ENCODE results near the gene CAMK2A.

The CAMK2A gene

DNA sequence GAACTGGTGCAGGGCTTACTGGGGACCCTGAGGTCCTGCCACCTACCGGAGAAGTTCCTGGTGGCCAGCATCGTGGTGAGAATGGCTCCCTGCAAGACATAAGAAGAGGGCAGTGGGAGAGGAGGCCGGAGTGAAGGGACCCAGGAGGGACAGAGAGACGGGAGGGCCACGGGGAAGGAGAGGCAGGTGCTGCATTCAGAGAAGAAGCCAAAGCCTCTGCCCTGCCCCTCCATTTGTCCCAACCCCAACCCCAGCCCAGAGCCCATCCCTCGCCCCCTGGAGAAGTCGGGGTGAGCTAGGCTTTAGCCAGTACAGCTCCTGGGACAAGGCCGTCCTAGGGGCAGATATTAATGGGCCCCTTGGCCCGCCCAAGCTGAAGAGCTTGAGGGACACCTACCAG, 41.8 kb downstream of the CAMK2A start:
- Histone ChIP-seq H3K36me3 (ENCODE audit: insufficient read depth) (no peaks in the 10 kb centered on the region), H3K27ac (no peak overlapping the region)

DNA sequence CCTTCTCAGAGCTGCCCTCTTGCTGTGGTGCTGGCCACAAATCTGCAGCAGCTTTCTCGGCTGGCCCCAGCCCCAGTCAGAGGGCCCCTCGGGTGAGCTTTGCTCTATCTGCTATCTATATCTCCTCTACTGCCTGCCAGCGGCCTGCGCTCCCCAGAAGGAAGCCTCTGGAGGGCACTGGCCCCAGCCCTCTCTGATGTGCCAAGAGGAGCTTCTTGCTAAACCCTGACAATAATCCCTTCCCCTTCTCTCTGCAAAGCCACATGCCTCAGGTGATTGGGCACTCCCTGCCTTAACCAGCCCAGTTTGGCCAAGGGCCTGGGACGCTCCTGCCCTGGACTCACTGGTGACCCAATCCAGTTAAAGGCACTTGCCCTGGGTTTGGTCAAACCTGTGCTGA, 42.7 kb downstream of the CAMK2A start:
- H2AFZ ChIP-seq (ENCODE audit: low read depth), result no peak overlapping the region
- H3K9ac ChIP-seq, result no peak overlapping the region
- H3K4me3 ChIP-seq (IDR thresholded peaks at IDR 0.05; ENCODE audit: insufficient read depth, low read depth, low read length), result no peak overlapping the region
- no peaks in the 10 kb centered on the region for H3K79me2 ChIP-seq (ENCODE audit: insufficient read depth, low read depth)
- H4K20me1 ChIP-seq (ENCODE audit: insufficient read depth), result no peaks in the 10 kb centered on the region
- H3K36me3 ChIP-seq (ENCODE audit: insufficient read depth), result no peaks in the 10 kb centered on the region
- TF ChIP-seq, protein P1, sequence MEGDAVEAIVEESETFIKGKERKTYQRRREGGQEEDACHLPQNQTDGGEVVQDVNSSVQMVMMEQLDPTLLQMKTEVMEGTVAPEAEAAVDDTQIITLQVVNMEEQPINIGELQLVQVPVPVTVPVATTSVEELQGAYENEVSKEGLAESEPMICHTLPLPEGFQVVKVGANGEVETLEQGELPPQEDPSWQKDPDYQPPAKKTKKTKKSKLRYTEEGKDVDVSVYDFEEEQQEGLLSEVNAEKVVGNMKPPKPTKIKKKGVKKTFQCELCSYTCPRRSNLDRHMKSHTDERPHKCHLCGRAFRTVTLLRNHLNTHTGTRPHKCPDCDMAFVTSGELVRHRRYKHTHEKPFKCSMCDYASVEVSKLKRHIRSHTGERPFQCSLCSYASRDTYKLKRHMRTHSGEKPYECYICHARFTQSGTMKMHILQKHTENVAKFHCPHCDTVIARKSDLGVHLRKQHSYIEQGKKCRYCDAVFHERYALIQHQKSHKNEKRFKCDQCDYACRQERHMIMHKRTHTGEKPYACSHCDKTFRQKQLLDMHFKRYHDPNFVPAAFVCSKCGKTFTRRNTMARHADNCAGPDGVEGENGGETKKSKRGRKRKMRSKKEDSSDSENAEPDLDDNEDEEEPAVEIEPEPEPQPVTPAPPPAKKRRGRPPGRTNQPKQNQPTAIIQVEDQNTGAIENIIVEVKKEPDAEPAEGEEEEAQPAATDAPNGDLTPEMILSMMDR (conservative IDR thresholded peaks at IDR 0.05; ENCODE audit: low read depth, low read length), result no peak
- no peaks in the 10 kb centered on the region for H3K27me3 ChIP-seq (ENCODE audit: insufficient read depth, low read depth)
- H3K4me2 ChIP-seq, result no peak overlapping the region
- H3K27ac ChIP-seq, result no peak overlapping the region
- no peaks in the 10 kb centered on the region for H3K4me1 ChIP-seq (ENCODE audit: low read depth, poor library complexity, severe bottlenecking)

More for the DNA sequence above, 41.8 kb downstream of the CAMK2A start:
- TF ChIP-seq, protein P1 (conservative IDR thresholded peaks at IDR 0.05; ENCODE audit: low read depth, low read length), result no peak
- H4K20me1 ChIP-seq (ENCODE audit: insufficient read depth), result no peaks in the 10 kb centered on the region
- H3K4me2 ChIP-seq, result no peak overlapping the region
- no peak overlapping the region for H3K9ac ChIP-seq
- no peak overlapping the region for H2AFZ ChIP-seq (ENCODE audit: low read depth)
- no peaks in the 10 kb centered on the region for H3K79me2 ChIP-seq (ENCODE audit: insufficient read depth, low read depth)
- H3K4me1 ChIP-seq (ENCODE audit: low read depth, poor library complexity, severe bottlenecking), result no peaks in the 10 kb centered on the region
- no peak overlapping the region for H3K4me3 ChIP-seq (IDR thresholded peaks at IDR 0.05; ENCODE audit: insufficient read depth, low read depth, low read length)
- no peaks in the 10 kb centered on the region for H3K27me3 ChIP-seq (ENCODE audit: insufficient read depth, low read depth)

DNA sequence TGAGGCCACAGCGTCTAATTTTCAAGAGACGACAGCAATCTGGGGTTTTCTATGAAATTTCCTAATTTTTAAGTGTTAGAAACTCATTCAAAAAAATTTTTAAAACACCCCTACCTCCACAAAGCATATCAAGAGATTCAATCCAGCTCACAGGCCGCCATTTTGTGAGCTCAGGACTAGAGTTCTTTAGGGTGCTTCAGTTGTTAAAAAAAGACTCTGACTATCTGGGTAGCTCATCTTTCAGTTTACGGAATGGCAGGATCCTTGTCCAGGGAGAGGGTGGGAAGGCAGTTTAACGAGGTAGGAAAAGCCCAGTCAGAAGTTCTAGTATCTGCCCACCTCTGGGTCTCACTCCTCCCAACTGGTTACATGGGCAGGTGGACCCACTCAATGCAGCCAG, 43.1 kb downstream of the CAMK2A start:
- H3K27ac ChIP-seq, result no peak overlapping the region
- H3K9ac ChIP-seq, result no peak overlapping the region
- H3K79me2 ChIP-seq (ENCODE audit: insufficient read depth, low read depth), result no peaks in the 10 kb centered on the region
- TF ChIP-seq, protein P1 (conservative IDR thresholded peaks at IDR 0.05; ENCODE audit: low read depth, low read length), result no peak
- no peak overlapping the region for H2AFZ ChIP-seq (ENCODE audit: low read depth)
- H3K4me2 ChIP-seq, result no peak overlapping the region
- no peaks in the 10 kb centered on the region for H3K36me3 ChIP-seq (ENCODE audit: insufficient read depth)
- no peaks in the 10 kb centered on the region for H4K20me1 ChIP-seq (ENCODE audit: insufficient read depth)
- no peaks in the 10 kb centered on the region for H3K4me1 ChIP-seq (ENCODE audit: low read depth, poor library complexity, severe bottlenecking)
- no peak overlapping the region for H3K4me3 ChIP-seq (IDR thresholded peaks at IDR 0.05; ENCODE audit: insufficient read depth, low read depth, low read length)
- no peaks in the 10 kb centered on the region for H3K27me3 ChIP-seq (ENCODE audit: insufficient read depth, low read depth)

DNA sequence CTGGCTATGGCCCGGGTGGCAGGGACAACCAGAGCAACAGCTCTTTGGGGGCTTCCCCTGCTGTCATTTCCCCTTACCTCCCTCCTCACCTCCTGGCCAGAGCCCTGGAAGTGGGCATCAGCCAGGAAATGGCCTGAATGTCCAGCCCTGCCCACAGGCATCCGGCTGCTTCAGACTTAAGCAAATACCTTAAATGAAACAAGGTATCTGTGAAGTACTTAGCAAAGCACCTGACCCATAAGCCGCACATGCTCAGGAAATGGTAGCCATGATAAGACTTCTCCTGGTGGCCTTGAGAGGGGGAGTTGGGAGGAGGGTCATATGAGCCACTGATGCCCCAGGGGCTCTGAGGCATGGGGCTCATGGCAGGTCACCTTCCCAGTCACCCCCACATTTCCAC, 43.8 kb downstream of the CAMK2A start:
- no peak overlapping the region for H3K4me3 ChIP-seq (IDR thresholded peaks at IDR 0.05; ENCODE audit: insufficient read depth, low read depth, low read length)
- H3K4me1 ChIP-seq (ENCODE audit: low read depth, poor library complexity, severe bottlenecking), result no peaks in the 10 kb centered on the region
- TF ChIP-seq, protein P1 (conservative IDR thresholded peaks at IDR 0.05; ENCODE audit: low read depth, low read length), result no peak
- H3K79me2 ChIP-seq (ENCODE audit: insufficient read depth, low read depth), result no peaks in the 10 kb centered on the region
- no peaks in the 10 kb centered on the region for H4K20me1 ChIP-seq (ENCODE audit: insufficient read depth)
- no peak overlapping the region for H3K9ac ChIP-seq
- no peak overlapping the region for H2AFZ ChIP-seq (ENCODE audit: low read depth)
- H3K27me3 ChIP-seq (ENCODE audit: insufficient read depth, low read depth), result no peaks in the 10 kb centered on the region
- no peak overlapping the region for H3K27ac ChIP-seq
- H3K4me2 ChIP-seq, result no peak overlapping the region
- no peaks in the 10 kb centered on the region for H3K36me3 ChIP-seq (ENCODE audit: insufficient read depth)
